CD4-positive, alpha-beta T cell treated with Interleukin-2 at 100 ng/mL for 4 hours (primary cell): ENCODE measurements around the gene UBN1.

Source experiments
- DNase-seq: peaks from one replicate; pipeline ENCODE4 v3.0.0-alpha.2; 2020; ENCODE audit warnings: low spot score

Gene UBN1

GRCh38 chr16:4931381-4931780 lies 84.1 kb downstream of the UBN1 start:
- DNase-seq: no peak
